ENCODE data around the gene HIF1A.

DNA sequence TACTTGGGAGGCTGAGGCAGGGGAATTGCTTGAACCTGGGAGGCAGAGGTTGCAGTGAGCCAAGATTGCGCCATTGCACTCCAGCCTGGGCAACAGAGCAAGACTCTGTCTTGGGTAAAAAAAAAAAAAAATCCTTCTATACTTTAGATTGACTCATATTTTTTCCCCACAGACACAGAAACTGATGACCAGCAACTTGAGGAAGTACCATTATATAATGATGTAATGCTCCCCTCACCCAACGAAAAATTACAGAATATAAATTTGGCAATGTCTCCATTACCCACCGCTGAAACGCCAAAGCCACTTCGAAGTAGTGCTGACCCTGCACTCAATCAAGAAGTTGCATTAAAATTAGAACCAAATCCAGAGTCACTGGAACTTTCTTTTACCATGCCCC lies 42.6 kb downstream of the HIF1A start:
- TF ChIP-seq, protein P1, sequence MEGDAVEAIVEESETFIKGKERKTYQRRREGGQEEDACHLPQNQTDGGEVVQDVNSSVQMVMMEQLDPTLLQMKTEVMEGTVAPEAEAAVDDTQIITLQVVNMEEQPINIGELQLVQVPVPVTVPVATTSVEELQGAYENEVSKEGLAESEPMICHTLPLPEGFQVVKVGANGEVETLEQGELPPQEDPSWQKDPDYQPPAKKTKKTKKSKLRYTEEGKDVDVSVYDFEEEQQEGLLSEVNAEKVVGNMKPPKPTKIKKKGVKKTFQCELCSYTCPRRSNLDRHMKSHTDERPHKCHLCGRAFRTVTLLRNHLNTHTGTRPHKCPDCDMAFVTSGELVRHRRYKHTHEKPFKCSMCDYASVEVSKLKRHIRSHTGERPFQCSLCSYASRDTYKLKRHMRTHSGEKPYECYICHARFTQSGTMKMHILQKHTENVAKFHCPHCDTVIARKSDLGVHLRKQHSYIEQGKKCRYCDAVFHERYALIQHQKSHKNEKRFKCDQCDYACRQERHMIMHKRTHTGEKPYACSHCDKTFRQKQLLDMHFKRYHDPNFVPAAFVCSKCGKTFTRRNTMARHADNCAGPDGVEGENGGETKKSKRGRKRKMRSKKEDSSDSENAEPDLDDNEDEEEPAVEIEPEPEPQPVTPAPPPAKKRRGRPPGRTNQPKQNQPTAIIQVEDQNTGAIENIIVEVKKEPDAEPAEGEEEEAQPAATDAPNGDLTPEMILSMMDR (conservative IDR thresholded peaks at IDR 0.05 in 1 of 2, IDR thresholded peaks at IDR 0.05 in 1 of 2; ENCODE audit: low read depth in 1 of 2, low read length in 2 of 2) = no peak
- no peak for TF ChIP-seq EZH2 (IDR thresholded peaks at IDR 0.05; ENCODE audit: low read length, missing control alignments)
